ENCODE results near the gene TBC1D3B.
"Not testable (repeated sequence)": the region's sequence is repeated elsewhere in the genome, so short reads cannot be mapped to it uniquely, and the experiment has no call there.

TBC1D3B gene

DNA sequence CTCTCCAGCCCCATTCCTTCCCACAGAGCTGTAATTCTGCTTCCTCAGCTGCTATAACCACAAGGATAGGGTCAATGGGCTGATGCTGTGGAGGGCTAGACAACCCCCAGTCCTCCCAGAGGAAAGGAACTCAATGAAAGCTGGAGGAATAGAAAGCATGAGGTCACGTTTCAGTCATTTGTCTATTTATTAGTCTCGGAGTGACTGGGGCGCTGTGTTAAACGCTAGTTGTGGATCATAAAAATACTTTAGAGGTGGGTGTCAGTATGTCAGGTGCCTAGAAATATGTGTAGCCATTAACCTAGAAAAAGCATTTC lies 20.9 kb upstream of the TBC1D3B start:
- H3K4me3 ChIP-seq (ENCODE audit: low read length), result no peak overlapping the region
- DNase-seq (ENCODE audit: low read depth), result no peak
- TF ChIP-seq, protein P1, sequence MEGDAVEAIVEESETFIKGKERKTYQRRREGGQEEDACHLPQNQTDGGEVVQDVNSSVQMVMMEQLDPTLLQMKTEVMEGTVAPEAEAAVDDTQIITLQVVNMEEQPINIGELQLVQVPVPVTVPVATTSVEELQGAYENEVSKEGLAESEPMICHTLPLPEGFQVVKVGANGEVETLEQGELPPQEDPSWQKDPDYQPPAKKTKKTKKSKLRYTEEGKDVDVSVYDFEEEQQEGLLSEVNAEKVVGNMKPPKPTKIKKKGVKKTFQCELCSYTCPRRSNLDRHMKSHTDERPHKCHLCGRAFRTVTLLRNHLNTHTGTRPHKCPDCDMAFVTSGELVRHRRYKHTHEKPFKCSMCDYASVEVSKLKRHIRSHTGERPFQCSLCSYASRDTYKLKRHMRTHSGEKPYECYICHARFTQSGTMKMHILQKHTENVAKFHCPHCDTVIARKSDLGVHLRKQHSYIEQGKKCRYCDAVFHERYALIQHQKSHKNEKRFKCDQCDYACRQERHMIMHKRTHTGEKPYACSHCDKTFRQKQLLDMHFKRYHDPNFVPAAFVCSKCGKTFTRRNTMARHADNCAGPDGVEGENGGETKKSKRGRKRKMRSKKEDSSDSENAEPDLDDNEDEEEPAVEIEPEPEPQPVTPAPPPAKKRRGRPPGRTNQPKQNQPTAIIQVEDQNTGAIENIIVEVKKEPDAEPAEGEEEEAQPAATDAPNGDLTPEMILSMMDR (conservative IDR thresholded peaks at IDR 0.05; ENCODE audit: low read length), result no peak

DNA sequence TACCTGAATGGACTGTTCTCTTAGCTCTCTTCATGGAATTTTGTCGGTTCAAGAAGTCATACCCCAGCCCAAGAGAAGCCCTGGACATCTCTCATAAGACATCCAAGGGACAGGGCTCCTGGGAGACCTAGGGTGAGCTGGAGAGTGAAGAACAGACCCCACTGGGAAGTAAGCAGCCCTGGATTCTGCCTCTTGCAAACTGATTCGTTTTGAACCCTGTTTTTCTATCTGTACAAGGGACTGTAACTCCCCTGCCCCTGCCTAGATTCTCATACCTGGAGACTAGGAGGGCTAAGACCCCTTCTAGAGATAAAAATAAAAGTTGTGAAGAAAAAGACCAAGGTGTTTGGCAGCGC lies 19.7 kb upstream of the TBC1D3B start:
- DNase-seq (ENCODE audit: low read depth), result no peak
- H3K4me3 ChIP-seq (ENCODE audit: low read length), result no peak overlapping the region
- TF ChIP-seq, protein P1 (conservative IDR thresholded peaks at IDR 0.05; ENCODE audit: low read length), result no peak

DNA sequence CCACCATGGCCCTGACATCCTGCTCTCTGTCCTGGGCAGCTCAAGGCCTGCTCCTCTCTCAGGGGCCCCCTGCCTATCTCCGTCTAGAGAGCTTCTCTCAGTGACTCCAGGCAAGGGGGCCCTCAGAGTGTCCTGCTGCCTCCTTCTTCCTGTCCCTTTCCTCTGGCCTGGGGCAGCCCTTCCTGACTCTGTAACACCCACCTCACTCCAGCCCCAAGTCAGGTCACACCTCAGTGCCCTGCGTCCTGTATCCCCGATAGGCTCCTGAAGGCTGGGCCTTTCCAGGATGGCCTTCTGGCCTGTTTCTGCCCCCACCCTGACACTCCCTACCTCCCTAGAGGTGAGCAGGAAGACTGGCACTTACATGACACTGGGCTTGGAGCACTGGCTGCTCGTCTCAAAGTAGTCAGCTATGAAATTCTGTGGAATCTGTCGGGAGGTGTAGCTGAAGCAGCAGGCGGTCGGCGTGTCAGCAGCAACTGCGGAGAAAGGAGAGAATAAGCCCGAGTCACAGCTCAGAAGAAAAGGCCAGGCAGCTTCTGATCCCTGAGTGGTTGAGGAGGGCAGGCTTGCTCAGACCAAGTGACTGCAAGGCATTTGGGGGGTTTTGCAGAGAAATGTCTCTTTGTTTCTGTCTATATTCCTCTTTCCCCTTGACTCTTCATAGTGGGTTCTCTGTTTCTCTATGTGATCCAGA lies 19.1 kb upstream of the TBC1D3B start:
- no peak overlapping the region for H3K4me3 ChIP-seq (ENCODE audit: low read length)
- DNase-seq (ENCODE audit: low read depth), result no peak
- TF ChIP-seq, protein P1 (conservative IDR thresholded peaks at IDR 0.05; ENCODE audit: low read length), result no peak

DNA sequence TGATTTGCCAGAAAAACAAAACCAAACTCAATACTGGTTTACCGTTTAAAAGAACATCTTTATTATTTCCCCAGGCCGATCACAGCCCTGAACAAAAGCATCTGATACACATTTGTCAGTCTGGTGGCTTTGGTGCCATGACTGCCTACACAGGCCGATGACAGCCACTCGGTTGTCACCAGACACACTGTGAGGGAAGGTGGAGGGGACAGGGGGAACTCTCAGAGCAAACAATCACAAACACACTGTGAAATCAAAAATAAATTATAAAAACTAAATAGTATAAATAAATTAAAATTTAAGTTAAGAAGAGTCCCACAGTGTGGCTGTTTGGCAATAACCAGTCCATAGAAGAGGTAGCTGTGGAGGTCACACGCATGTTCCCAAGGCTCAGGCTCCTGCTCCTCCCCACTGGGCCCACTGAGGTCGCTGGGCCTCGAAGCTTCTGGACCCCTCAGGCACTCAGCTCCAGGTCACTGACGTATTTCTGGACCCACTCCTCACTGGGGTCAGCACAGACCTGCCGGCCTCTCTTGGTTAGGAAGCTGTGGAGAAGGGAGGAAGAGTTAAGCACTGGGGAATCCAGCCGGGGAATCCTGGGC lies 18.5 kb upstream of the TBC1D3B start:
- not testable (repeated sequence) for DNase-seq (ENCODE audit: low read depth); H3K4me3 ChIP-seq (ENCODE audit: low read length)

DNA sequence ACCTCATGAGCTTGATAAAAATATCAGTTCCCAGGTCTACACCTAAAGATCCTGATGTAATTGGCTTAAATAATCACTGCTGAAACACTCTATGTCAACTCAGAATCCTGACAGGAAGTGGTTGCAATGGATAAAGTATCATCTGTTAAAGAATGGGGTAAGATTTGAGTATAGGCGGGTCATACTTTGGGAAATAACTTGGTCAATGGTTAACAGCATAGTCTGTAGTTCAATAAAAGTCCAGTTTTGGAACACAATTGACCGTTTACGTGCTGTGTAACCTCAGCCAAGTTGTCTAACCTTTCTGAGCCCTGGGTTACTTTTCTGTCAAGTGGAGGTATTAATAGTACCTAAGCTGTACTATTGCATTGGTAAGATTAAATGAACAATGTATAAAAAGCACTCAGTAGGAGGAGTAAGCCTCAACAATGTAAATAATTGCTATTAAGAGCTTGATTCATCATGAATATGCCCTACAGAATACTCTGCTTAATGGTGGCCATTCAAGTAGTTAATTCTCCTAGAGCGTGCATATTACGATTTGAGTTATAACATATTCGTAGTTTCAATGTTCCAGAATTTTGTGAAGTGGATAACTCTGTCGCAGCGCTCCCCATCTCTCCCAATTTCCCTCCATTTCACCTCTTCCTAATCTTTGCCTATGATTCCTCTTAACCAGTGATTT lies 17.9 kb upstream of the TBC1D3B start:
- H3K4me3 ChIP-seq (ENCODE audit: low read length); DNase-seq (ENCODE audit: low read depth): not testable (repeated sequence)

DNA sequence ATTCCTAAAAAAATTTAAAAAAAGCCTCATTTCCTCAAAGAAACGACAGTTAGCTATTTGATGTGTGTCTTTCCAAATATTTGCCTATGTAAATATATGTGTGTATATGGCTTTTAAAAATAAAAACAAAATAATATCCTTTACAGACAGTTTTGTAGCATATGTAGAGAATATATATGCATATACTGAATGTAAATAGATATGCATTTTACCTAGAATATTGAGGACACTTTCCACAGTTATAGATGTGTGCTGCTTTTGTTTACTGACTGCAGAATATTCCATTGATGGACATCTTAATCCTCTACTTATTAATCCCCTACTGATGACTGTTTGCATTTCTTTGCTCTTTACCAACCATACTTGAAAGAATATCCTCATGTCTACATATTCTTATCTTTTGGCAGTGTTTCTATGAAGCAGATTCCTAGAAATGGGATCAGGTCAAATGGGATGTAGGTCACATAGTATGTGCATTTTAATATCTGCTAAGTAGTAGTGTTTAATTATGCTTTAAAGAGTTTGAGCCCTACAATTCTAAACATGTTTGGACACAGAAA lies 16.9 kb upstream of the TBC1D3B start:
- TF ChIP-seq, protein P1 (conservative IDR thresholded peaks at IDR 0.05; ENCODE audit: low read length), result no peak
- H3K4me3 ChIP-seq (ENCODE audit: low read length), result no peak overlapping the region
- DNase-seq (ENCODE audit: low read depth), result no peak

DNA sequence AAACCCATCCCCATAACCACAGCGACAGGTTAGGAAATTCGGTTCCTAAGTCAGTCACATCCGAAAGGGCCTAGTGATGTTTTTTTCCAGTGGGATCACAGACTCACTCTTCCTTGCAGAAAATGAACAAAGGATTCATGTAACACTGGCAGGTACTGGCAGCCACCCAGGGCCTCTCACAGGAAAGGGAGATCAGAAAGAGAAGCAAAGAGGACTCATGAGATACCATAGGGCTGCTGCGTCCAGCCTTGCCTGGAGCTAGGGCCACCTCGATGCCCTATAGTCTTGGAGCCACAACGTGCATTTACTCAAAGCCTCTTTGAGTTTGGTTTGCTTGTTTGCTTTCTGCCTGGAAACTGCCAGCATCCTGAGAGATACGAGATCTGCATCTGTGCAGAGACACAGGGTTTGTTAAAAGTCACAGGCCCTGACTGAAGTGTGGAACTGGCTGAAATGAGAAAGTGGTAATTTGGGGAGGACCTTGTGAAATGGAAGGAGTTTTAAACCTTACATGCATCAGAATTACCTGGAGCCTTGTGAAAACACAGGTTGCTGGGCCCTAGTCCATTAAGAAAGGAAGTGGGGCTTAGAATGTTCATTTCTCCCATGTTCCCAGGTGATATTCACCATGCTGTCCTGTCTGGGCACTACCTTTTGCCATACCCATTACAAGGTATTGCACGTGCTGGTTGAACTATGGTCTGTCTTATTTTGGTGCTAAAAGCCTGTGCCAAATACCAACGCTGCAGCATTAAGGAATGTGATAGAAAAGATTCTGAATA lies 14.3 kb upstream of the TBC1D3B start:
- not testable (repeated sequence) for DNase-seq (ENCODE audit: low read depth); H3K4me3 ChIP-seq (ENCODE audit: low read length)

DNA sequence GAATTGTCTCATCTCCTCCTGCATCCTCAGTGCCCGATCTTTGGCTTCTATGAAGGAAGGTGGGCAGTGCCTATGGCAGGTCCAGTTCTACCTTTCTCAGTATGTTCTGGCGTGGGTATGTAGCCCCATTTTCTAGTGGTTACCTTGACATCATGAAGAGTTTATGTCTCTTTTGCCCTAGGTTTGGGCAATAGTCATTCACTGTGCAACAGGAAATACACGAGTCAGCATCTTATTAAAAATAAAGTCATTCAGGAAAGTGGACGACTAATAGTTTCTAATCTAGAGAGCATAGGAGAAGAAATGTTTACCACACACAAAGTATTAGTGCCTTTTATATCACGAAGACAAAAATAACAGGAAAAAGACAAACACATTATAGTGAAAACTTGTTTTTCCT lies 13.6 kb upstream of the TBC1D3B start:
- not testable (repeated sequence) for DNase-seq (ENCODE audit: low read depth); H3K4me3 ChIP-seq (ENCODE audit: low read length)

DNA sequence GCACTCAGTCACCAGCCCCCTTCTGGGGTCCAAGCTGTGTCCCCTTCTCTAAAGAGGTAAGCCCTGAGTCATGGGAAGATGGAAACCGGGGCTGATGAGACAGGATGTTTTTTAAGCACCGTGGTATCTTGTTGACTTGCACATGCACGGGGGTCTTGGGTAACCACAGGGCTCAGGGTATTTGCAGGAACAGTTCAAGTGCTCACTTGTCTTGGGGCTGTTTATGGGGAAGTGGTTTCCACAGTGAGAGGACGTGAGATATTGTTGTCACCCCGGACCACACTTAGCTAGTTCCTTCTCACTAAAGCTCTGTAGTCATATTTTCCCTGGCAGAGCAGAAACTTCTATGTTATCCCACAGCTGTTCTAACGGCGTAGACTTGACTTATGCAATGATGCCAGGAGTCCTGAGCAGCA lies 12.5 kb upstream of the TBC1D3B start:
- DNase-seq (ENCODE audit: low read depth), result no peak
- TF ChIP-seq, protein P1 (conservative IDR thresholded peaks at IDR 0.05; ENCODE audit: low read length), result no peak
- H3K4me3 ChIP-seq (ENCODE audit: low read length), result no peak overlapping the region

DNA sequence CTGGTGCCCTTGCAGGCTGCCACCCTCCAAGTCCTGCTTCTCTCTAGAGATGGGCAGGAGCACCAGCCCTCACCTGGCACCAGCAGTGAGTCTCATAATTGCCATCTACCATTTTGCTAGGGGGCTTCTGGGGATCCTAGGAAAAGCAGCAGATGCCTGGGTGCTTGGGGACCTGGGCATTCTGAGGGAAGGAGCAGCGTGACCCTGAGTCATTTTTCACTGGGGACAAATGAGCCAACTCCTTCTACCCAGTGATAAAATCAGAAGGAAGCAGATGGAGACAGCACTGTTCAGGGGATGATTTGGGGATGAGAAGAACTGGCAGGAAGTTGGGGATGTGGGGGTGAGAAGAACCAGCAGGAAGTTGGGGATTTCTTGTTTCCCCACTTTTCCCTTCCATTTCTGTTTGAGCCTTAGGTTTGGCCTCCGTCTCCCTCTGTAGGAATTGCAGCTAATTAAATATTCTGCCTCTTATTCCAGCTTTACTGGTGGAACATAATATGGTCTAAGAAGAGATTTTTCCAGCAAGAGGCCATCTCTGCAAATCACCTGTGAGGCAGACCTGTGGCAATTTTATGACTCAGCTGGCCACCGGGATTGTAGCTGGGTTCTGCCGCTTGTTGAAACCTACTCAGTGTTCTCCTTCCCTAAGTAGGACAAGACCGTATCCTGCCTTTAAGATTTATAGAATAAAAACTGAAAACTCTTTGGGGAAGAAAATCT lies 11.7 kb upstream of the TBC1D3B start:
- not testable (repeated sequence) for DNase-seq (ENCODE audit: low read depth); H3K4me3 ChIP-seq (ENCODE audit: low read length)

DNA sequence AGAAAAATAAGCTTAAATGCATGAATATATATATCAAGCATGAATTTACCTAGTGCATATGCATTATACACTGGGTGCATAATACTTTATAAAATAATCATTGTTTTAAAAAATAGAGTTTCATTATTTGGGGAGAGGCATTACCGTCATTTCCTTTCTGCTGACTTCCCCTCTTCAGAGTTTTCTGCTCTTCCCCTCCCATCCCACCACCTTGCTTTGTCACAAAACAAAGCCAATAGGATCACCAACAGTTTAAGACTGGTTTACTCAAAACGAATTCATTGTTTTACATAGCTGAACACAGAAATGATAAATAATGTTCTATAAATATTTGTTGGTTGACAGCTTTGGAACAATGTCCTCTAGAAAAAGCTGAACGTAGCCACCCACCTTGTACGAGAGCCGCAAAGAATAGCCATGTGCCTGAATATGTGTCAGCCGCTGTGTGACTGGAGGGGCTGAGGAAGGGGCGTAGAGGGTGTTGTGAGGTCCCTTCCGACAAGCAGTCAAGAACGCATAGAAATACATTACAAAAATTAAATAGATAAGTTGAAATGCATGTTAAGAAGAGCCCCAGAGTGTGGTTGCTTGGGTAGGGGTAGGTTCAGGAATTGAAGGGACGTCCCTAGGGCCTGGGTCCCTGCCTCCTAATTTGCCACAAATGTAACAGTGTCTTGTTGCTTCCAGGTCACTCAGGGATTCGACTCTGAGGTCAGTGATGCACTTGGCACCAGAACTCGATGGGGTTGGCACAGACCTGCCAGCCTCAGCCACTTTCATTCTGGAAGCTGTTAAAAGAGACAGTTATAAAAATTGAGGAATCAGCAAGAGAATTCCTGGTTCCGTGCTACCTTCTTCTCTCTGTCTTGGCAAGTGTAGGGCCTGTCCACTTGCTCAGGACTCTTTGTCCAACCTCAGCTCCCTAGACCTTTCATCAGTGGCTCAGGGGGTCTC lies 10.7 kb upstream of the TBC1D3B start:
- H3K4me3 ChIP-seq (ENCODE audit: low read length); DNase-seq (ENCODE audit: low read depth): not testable (repeated sequence)

Data from AG10803 (cell line).